HL-60 (cell line): ENCODE measurements around the gene ADARB1.

Source experiments
- GABPA ChIP-seq: IDR thresholded peaks from 2 replicates; pipeline ENCODE4 v1.6.1; 2012; ENCODE audit warnings: low read depth
- TF ChIP-seq, protein P1 (sequence below): IDR thresholded peaks from one replicate; pipeline ENCODE4 v1.5.1; 2011; ENCODE audit warnings: low read length, control low read depth, inconsistent platforms; ENCODE audit not compliant: insufficient read depth

DNA sequence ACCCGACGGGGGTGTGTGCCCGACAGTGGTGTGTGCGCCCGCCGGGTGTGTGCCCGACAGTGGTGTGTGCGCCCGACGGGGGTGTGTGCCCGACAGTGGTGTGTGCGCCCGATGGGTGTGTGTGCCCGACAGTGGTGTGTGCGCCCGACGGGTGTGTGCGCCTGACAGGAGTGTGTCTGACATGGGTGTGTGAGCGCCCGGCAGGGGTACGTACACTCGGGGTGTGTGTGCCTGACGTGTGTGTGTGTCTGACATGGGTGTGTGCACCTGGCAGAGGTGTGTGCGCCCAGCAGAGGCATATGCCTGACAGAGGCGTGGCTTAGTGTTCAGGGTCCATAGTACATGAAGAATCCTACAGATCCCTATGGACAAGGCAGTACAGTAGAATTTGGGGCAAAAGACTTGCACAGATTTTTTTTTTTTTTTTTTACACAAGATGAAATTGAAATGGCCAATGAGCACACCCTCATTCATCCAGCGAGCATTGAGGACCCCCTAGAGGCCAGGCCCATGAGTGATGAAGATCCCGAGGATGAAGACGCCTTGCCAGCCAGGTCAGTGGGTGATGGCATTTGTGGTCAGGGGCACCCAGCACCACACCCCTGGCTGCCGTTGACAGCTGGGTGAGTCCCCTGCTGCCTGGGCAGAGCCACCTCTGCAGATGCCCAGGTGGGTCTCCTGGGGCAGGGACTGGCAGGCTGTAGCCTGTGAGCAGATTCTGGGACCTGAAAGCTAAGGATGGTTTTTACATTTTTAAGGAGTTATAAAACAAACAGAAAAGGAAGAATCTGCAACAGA lies 60.1 kb downstream of the ADARB1 start:
- TF ChIP-seq, protein P1, sequence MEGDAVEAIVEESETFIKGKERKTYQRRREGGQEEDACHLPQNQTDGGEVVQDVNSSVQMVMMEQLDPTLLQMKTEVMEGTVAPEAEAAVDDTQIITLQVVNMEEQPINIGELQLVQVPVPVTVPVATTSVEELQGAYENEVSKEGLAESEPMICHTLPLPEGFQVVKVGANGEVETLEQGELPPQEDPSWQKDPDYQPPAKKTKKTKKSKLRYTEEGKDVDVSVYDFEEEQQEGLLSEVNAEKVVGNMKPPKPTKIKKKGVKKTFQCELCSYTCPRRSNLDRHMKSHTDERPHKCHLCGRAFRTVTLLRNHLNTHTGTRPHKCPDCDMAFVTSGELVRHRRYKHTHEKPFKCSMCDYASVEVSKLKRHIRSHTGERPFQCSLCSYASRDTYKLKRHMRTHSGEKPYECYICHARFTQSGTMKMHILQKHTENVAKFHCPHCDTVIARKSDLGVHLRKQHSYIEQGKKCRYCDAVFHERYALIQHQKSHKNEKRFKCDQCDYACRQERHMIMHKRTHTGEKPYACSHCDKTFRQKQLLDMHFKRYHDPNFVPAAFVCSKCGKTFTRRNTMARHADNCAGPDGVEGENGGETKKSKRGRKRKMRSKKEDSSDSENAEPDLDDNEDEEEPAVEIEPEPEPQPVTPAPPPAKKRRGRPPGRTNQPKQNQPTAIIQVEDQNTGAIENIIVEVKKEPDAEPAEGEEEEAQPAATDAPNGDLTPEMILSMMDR, result no peak
- TF ChIP-seq GABPA, result no peak
